Activated T-helper 17 cell treated with anti-CD3 and anti-CD28 coated beads, Interleukin-2, amount 50 U/mL, for 72 hours (primary cell): ENCODE measurements around the gene PRM3. TPM values are rescaled to one million over a fixed set of nuclear protein-coding genes. Genes with fewer than 3 reads are reported as not detected.

Experiments
- ATAC-seq: fragments of 150-1000 bp; cut with Tn5 transposase; replicated peaks from 2 replicates; pipeline ENCODE4 v1.10.0; 2021; ENCODE audit warnings: mild to moderate bottlenecking, moderate library complexity
- H3K27ac Mint-ChIP-seq: one replicate; pipeline ENCODE4 v1.8.0; 2022; ENCODE audit warnings: mixed read lengths
- H3K27me3 Mint-ChIP-seq: one replicate; pipeline ENCODE4 v1.8.0; 2022; ENCODE audit warnings: mixed read lengths
- H3K36me3 Mint-ChIP-seq: one replicate; pipeline ENCODE4 v1.8.0; 2022; ENCODE audit warnings: low read depth, mild to moderate bottlenecking, mixed read lengths
- H3K4me1 Mint-ChIP-seq: one replicate; pipeline ENCODE4 v1.8.0; 2022; ENCODE audit warnings: mixed read lengths
- H3K4me3 Mint-ChIP-seq: one replicate; pipeline ENCODE4 v1.8.0; 2022; ENCODE audit warnings: mild to moderate bottlenecking, mixed read lengths
- H3K9me3 Mint-ChIP-seq: one replicate; pipeline ENCODE4 v1.8.0; 2022; ENCODE audit warnings: mixed read lengths
- total RNA-seq, 2 donors: library from RNA; stranded (reverse); gene quantifications; one replicate each; pipeline ENCODE4 v1.2.3, GENCODE V29; 2022

Gene PRM3
- total RNA-seq, 2 donors from 2014 or later: not detected

DNA sequence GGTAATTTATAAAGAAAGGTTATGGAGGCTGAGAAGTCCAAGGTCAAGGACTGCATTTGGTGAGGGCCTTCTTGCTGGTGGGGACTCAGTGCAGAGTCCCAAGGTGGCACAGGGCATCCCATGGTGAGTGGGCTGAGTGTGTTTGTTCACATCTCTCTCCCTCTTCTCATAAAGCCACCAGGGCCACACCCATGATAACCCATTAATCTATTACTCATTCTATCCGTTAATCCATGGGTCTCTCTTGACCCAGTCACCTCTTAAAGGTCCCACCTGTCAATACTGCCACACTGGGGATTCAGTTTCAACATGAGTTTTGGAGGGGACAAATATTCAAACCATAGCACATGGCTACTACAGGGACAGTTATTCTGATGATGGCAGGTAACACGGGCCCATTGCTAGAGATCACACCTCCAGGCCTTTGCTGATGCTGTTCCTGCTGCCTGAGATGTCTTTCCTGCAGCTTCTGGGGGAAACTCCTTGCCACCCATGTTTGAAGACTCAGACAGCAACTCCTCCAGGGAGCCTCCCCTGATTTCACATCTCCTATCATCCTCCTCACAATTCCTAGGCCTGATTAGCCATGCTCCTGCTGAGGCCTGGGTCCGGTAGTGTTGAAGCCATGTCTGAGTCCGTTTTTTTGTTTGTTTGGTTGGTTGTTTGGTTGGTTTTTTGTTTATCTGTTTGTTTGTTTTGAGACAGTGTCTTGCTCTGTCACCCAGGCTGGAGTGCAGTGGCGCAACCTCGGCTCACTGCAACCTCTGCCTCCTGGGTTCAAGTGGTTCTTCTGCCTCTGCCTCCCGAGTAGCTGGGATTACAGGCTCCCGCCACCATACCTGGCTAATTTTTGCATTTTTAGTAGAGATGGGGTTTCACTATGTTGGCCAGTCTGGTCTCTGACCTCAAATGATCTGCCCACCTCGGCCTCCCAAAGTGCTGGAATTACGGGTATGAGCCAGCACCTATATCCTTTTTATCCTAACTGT, 33.5 kb downstream of the PRM3 start:
- Mint-ChIP-seq H3K4me3 (no peak overlapping the region), H3K27ac (peak overlapping the region; percentile 64)
- ATAC-seq: peak; percentile 27

GRCh38 chr16:11238272-11239202, 34.9 kb downstream of the PRM3 start:
- Mint-ChIP-seq H3K9me3 (no peaks in the 10 kb centered on the region), H3K27ac (no peak overlapping the region), H3K36me3 (no peaks in the 10 kb centered on the region), H3K4me3 (no peak overlapping the region), H3K27me3 (no peaks in the 10 kb centered on the region), H3K4me1 (peaks cover 17% of the 10 kb centered on the region)
- ATAC-seq: no peak

More for the DNA sequence above, 33.5 kb downstream of the PRM3 start:
- no peaks in the 10 kb centered on the region for H3K27me3 Mint-ChIP-seq
- H3K9me3 Mint-ChIP-seq: no peaks in the 10 kb centered on the region
- H3K36me3 Mint-ChIP-seq: no peaks in the 10 kb centered on the region
- H3K4me1 Mint-ChIP-seq: peaks cover 15% of the 10 kb centered on the region

- ATAC-seq: no peak
- no peak overlapping the region for H3K4me3 Mint-ChIP-seq
- no peaks in the 10 kb centered on the region for H3K36me3 Mint-ChIP-seq
- no peaks in the 10 kb centered on the region for H3K9me3 Mint-ChIP-seq
- peaks cover 23% of the 10 kb centered on the region for H3K4me1 Mint-ChIP-seq
- H3K27ac Mint-ChIP-seq: no peak overlapping the region
- no peaks in the 10 kb centered on the region for H3K27me3 Mint-ChIP-seq
Measured at GRCh38 chr16:11236461-11237254, 36.8 kb downstream of the PRM3 start.

- no peaks in the 10 kb centered on the region for H3K27me3 Mint-ChIP-seq
- peak overlapping the region; percentile 5 for H3K27ac Mint-ChIP-seq
- no peak for ATAC-seq
- H3K4me1 Mint-ChIP-seq: peaks cover 22% of the 10 kb centered on the region
- H3K4me3 Mint-ChIP-seq: no peak overlapping the region
- H3K36me3 Mint-ChIP-seq: no peaks in the 10 kb centered on the region
- no peaks in the 10 kb centered on the region for H3K9me3 Mint-ChIP-seq
Measured at GRCh38 chr16:11235703-11235991, 37.8 kb downstream of the PRM3 start.

DNA sequence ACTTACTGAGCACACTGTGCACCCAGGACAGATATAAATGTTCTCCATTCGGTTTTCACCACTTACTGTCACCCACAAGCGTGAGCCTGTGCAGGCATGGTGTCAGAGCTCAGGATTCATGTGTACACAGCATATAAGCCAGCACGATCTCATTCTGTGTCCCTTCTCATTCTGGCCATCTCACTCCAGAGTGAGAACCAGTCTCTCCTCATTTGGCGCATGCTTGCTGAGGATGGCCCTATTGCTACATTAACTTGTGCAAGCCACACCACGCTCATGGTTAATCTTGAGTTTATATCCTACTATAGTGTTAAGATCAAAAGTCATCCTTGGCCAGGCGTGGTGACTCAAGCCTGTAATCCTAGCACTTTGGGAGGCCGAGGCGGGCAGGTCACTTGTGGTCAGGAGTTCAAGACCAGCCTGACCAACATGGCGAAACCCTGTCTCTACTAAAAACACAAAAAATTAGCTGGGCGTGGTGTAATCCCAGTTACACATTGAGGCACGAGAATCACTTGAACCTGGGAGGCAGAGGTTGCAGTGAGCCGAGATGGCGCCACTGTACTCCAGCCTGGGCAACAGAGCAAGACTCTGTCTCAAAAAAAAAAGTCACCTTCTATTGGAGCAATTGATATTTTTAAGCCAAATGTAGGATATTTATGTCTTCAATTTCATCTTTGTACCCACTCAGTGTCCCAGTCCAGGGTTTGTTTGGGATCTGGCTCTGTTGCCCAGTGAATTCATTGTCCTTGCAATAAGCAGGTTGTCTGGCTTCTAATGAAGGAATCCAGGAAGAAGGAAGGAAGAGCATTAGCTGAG, 38.3 kb downstream of the PRM3 start:
- H3K36me3 Mint-ChIP-seq: no peaks in the 10 kb centered on the region
- peak overlapping the region; percentile 97 for H3K27ac Mint-ChIP-seq
- no peak for ATAC-seq
- H3K9me3 Mint-ChIP-seq: no peaks in the 10 kb centered on the region
- peak overlapping the region; percentile 77 for H3K4me3 Mint-ChIP-seq
- no peaks in the 10 kb centered on the region for H3K27me3 Mint-ChIP-seq
- H3K4me1 Mint-ChIP-seq: peaks cover 17% of the 10 kb centered on the region

DNA sequence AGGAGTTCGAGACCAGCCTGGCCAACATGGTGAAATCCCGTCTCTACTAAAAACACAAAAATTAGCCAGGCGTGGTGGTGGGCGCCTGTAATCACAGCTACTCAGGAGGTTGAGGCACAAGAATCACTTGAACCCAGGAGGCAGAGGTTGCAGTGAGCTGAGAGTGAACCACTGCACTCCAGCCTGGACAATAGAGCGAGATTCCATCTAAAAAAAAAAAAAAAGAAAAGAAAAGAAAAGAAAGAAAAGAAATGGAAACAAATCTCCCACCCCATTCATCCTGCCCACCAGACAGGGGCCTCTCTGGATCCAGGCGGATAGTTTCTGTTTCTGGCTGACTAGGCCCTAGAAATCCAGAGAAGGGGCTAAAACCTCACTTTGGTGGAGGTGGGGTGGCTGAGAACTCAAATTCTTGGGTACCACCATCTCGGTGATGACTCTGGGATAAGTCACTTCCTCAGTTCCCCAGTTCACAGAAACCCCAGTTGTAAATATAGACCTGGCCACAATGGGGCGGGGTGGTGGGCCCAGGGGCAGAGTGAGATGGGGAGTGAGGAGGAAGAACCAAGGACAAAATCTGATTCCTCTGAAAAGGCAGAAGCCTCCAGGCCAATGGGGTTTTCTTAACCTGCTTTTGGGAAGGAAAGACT, 39.6 kb downstream of the PRM3 start:
- peak; percentile 71 for ATAC-seq

GRCh38 chr16:11232852-11233726, 40.3 kb downstream of the PRM3 start:
- Mint-ChIP-seq H3K27me3 (no peaks in the 10 kb centered on the region), H3K9me3 (no peaks in the 10 kb centered on the region), H3K36me3 (no peaks in the 10 kb centered on the region), H3K27ac (peak overlapping the region; percentile 97), H3K4me1 (peaks cover 24% of the 10 kb centered on the region), H3K4me3 (peak overlapping the region; percentile 77)
- peak; percentile 85 for ATAC-seq

More for the DNA sequence above, 39.6 kb downstream of the PRM3 start:
- peaks cover 17% of the 10 kb centered on the region for H3K4me1 Mint-ChIP-seq
- H3K9me3 Mint-ChIP-seq: no peaks in the 10 kb centered on the region
- no peaks in the 10 kb centered on the region for H3K27me3 Mint-ChIP-seq
- peak overlapping the region; percentile 77 for H3K4me3 Mint-ChIP-seq
- H3K36me3 Mint-ChIP-seq: no peaks in the 10 kb centered on the region
- peak overlapping the region; percentile 97 for H3K27ac Mint-ChIP-seq

- Mint-ChIP-seq H3K4me3 (peak overlapping the region; percentile 77), H3K9me3 (no peaks in the 10 kb centered on the region)
Measured at GRCh38 chr16:11232302-11232851, 41.1 kb downstream of the PRM3 start.

GRCh38 chr16:11231367-11231970, 42.0 kb downstream of the PRM3 start:
- no peaks in the 10 kb centered on the region for H3K36me3 Mint-ChIP-seq
- peaks cover 24% of the 10 kb centered on the region for H3K4me1 Mint-ChIP-seq
- peak overlapping the region; percentile 77 for H3K4me3 Mint-ChIP-seq
- peak overlapping the region; percentile 97 for H3K27ac Mint-ChIP-seq
- no peaks in the 10 kb centered on the region for H3K27me3 Mint-ChIP-seq
- no peaks in the 10 kb centered on the region for H3K9me3 Mint-ChIP-seq
- no peak for ATAC-seq

More at GRCh38 chr16:11232302-11232851, 41.1 kb downstream of the PRM3 start:
- H3K27me3 Mint-ChIP-seq: no peaks in the 10 kb centered on the region
- peak overlapping the region; percentile 97 for H3K27ac Mint-ChIP-seq
- peaks cover 24% of the 10 kb centered on the region for H3K4me1 Mint-ChIP-seq
- no peaks in the 10 kb centered on the region for H3K36me3 Mint-ChIP-seq
- ATAC-seq: no peak

GRCh38 chr16:11229906-11230305, 43.5 kb downstream of the PRM3 start:
- H3K36me3 Mint-ChIP-seq: no peaks in the 10 kb centered on the region
- peak overlapping the region; percentile 10 for H3K27ac Mint-ChIP-seq
- H3K9me3 Mint-ChIP-seq: no peaks in the 10 kb centered on the region
- H3K27me3 Mint-ChIP-seq: no peaks in the 10 kb centered on the region
- no peak overlapping the region for H3K4me3 Mint-ChIP-seq
- peaks cover 23% of the 10 kb centered on the region for H3K4me1 Mint-ChIP-seq
- ATAC-seq: no peak

- H3K4me1 Mint-ChIP-seq: peaks cover 19% of the 10 kb centered on the region
- H3K27ac Mint-ChIP-seq: peak overlapping the region; percentile 10
- no peaks in the 10 kb centered on the region for H3K36me3 Mint-ChIP-seq
- no peaks in the 10 kb centered on the region for H3K9me3 Mint-ChIP-seq
- no peak overlapping the region for H3K4me3 Mint-ChIP-seq
- ATAC-seq: no peak
- H3K27me3 Mint-ChIP-seq: no peaks in the 10 kb centered on the region
Measured at GRCh38 chr16:11229432-11229831, 44.0 kb downstream of the PRM3 start.
